Lower leg skin (tissue), 4 donors: ENCODE data around the gene KIF26B. TPM values are rescaled to one million over a fixed set of nuclear protein-coding genes. Genes with fewer than 3 reads are reported as not detected.
A peak's percentile ranks its signal among the peaks of the same experiment; 100 is the strongest.

ENCODE experiments used
- DNase-seq, 2 donors: peaks; one replicate each; pipeline ENCODE4 v3.0.0-alpha.2; 2019; ENCODE audit warnings: low spot score in 2 of 2
- H3K4me3 ChIP-seq: fragments of 200-600 bp; sonication (generic); 2 replicates; pipeline ENCODE4 v1.5.1; 2017; ENCODE audit warnings: mild to moderate bottlenecking, low read depth; ENCODE audit not compliant: poor library complexity, severe bottlenecking
- POLR2A ChIP-seq, 2 donors: fragments of 450-650 bp; IDR thresholded peaks; one replicate each; pipeline ENCODE4 v1.6.1; 2016 to 2017; ENCODE audit warnings: antibody characterized with exemption in 2 of 2, mild to moderate bottlenecking in 1 of 2, moderate library complexity in 1 of 2
- WGBS, 2 donors: methylation state at CpG; one replicate each; pipeline ENCODE4 v1.1.5; 2018; 5-methylcytosine and 5-hydroxymethylcytosine counted together
- intact Hi-C: fragments of 100-400 bp; cut with DNase I; formaldehyde crosslinking; loops from one replicate; pipeline ENCODE4 v1.15.0; 2023; ENCODE audit warnings: low total_unique reads
- total RNA-seq, 4 donors: library from RNA; depleted of rRNA; stranded (reverse); fragments of >200 nt; gene quantifications; one replicate each; pipeline ENCODE4 v1.1.0, GENCODE V29; 2016
- TF ChIP-seq, protein P1 (sequence below), 3 donors: fragments of 450-650 bp; IDR thresholded peaks; one replicate each; pipeline ENCODE4 v1.5.1; 2016; ENCODE audit warnings: antibody characterized with exemption in 3 of 3, mild to moderate bottlenecking in 3 of 3, moderate library complexity in 2 of 3

The KIF26B gene
- total RNA-seq, 4 donors from 2014 or later, result 3.9 to 6.6 (median 5.7) TPM

DNA sequence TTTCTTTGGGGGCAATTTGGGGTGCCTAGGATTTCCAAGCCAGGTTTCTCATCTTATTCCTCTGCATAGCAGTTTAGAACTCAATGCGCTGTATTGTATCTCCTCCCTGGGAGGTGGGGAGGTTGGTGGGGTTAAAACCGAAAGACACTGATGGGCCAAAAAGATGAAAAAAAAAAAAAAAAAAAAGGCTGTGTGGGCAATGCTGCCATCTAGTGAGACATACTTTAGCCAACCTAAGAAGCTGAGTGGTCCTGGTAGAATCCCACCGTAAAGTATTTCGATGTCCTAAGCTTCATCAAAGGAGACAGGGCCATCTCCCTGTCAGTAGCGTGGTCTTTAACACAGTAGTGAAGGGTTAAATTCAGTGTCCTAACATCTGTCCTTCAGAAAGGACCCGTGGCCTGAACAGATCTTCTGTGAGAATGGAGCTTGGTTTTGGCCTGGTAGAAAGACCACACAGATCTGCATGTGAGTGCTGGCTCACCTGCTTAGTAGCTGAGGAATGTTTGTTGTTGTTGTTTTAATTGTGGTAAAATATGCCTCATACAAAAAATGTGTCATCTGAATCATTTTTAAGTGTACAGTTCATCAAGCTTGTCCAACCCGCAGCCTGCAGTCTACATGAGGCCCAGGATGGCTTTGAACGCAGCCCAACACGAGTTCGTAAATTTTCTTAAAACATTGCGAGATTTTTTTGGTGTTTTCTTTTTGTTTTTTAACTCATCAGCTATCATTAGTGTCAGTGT lies 226.2 kb downstream of the KIF26B start:
- intact Hi-C loops, result no loop called here
- no peak for TF ChIP-seq POLR2A (IDR thresholded peaks at IDR 0.05)
- TF ChIP-seq, protein P1, sequence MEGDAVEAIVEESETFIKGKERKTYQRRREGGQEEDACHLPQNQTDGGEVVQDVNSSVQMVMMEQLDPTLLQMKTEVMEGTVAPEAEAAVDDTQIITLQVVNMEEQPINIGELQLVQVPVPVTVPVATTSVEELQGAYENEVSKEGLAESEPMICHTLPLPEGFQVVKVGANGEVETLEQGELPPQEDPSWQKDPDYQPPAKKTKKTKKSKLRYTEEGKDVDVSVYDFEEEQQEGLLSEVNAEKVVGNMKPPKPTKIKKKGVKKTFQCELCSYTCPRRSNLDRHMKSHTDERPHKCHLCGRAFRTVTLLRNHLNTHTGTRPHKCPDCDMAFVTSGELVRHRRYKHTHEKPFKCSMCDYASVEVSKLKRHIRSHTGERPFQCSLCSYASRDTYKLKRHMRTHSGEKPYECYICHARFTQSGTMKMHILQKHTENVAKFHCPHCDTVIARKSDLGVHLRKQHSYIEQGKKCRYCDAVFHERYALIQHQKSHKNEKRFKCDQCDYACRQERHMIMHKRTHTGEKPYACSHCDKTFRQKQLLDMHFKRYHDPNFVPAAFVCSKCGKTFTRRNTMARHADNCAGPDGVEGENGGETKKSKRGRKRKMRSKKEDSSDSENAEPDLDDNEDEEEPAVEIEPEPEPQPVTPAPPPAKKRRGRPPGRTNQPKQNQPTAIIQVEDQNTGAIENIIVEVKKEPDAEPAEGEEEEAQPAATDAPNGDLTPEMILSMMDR (IDR thresholded peaks at IDR 0.05), result no peak
- H3K4me3 ChIP-seq, result no peak overlapping the region
- no peak for DNase-seq
- 87 to 90% methylated on average over 11 of the region's 11 CpGs for whole genome bisulfite sequencing, 2 donors

DNA sequence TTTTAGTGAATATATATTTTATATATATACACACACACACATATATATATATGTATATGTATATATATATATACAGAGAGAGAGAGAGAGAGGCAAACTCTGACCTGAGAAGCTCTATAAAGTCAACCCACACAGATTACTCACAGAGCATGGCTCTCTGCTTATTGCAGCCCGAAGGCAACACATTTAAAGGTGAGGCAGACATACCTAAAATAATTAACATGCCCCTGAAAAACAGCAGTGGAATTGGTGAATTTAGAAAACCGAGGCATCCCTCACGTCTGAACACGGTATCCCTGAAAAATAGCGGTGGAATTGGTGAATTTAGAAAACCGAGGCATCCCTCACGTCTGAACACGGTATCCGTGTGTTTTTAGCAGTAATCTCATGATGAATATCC lies 228.2 kb downstream of the KIF26B start:
- WGBS, 2 donors, result 68 to 85% methylated on average over 9 of the region's 9 CpGs
- H3K4me3 ChIP-seq, result no peak overlapping the region

DNA sequence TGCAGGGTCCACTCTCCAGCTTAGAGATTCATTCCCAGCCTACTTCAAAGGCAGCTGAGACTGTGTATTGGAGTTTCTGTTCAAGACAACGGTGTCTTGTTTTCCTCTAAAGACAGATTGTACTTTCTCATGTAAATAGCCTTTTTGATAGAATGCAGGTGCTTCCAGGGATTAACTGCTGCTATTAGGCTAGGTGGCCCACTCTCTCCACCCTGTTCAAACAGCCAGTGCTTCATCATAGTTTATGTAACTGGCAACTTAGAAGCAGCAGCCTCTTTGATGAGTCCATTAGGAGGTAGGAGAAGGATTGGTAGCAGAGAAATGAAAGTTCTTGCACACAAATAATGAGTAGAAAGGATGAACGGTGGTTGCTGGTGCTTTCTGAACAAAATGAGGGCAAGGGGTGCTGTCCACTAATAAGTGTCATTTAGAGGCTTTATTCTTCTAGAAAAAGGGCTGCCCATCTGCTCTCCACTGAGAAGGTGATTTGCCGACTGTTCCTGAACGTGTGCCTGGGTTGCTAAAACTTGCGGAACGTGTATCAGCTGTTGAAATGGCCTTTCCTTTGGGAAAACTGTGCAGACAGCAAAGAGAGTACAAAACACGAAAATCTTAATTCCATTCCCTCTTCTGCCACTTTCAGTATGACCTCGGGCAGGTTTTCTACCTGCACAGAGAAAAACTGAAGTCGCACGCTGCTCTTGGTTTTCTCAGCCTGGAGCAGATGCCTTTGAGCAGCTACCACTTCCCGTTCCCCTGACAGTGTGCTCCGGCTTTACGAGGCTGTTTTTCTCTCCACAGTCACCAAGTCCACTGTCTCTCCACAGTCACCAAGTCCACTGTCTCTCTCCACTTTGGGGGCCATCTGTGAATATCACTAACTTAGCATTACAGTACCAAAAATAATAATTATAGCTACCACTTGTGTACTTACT lies 228.9 kb downstream of the KIF26B start:
- intact Hi-C loops, result no loop called here
- 47 to 58% methylated on average over 13 of the region's 13 CpGs for WGBS, 2 donors
- H3K4me3 ChIP-seq, result no peak overlapping the region
- no peak for DNase-seq
- TF ChIP-seq POLR2A (IDR thresholded peaks at IDR 0.05), result no peak
- TF ChIP-seq, protein P1 (IDR thresholded peaks at IDR 0.05), result no peak

More for the DNA sequence above, 228.2 kb downstream of the KIF26B start:
- TF ChIP-seq, protein P1 (IDR thresholded peaks at IDR 0.05), result no peak
- no peak for DNase-seq
- intact Hi-C loops, result no loop called here

DNA sequence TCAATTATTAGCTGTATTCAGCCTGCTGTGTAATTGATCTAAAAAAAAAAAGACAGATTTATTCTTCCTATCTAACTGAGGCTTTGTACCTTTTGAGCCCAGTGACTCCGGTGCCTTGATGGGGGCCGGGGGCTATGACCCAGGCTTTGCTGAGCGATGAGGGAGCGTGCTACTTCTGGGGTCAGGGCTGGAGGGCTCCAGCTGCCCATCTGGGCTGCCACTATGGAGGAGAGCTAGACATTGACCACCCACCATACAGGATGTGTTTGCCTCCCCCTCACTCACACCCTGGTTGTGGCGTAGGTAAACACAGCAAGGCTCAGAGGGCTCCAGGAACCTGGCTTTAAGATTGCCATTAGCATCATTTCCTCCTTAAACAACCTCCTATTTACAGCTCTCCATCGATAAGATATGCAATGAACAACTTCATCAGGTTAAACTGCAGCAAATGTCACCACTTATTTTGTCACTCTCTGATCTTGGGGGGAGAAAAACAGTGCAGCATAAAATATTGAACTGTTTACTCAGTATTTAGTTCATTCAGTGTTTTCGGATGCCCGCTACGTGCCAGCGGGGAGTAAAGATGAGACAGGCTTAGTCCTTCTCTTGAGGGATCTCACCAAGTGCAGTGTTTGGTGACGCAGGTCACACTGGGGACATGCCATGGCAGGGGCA lies 231.6 kb downstream of the KIF26B start:
- TF ChIP-seq POLR2A (IDR thresholded peaks at IDR 0.05), result no peak
- TF ChIP-seq, protein P1 (IDR thresholded peaks at IDR 0.05), result no peak
- DNase-seq, result peak in 1 of 2 donors; percentile 52
- H3K4me3 ChIP-seq, result no peak overlapping the region
- 85 to 91% methylated on average over 11 of the region's 11 CpGs for WGBS, 2 donors
- intact Hi-C loops, result no loop called here

DNA sequence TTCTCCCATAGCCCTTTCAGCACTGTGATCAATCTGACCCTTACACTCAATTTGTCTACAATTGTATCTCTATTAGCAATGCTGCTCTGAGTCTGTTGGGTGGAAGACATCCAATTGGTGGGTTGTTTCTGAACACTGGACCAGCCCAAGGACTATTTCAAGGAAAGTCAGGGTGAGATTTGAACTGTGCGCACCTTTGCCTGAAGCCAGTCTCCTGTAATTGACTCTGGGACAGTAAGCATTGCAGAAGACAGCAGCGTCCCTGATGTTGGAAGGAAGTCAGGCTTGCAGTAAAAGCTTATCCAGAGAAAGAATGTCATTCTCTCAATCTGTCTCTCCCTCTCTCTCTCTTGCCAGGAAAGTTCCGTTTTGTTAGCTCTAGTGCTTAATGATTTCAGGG lies 233.9 kb downstream of the KIF26B start:
- WGBS, 2 donors, result 72 to 77% methylated on average over 3 of the region's 3 CpGs
- no peak overlapping the region for H3K4me3 ChIP-seq
- peak in 1 of 2 donors; percentile 5 for DNase-seq
- TF ChIP-seq, protein P1 (IDR thresholded peaks at IDR 0.05), result no peak
- intact Hi-C loops, result no loop called here
